Measurements from ENCODE around the gene NOS1.

NOS1 gene

GRCh38 chr12:117178745-117179144 is 182.7 kb downstream of the NOS1 start:
- H3K27ac ChIP-seq (ENCODE audit: low read length), result no peak overlapping the region
- no peaks in the 10 kb centered on the region for H3K4me1 ChIP-seq (ENCODE audit: control insufficient read depth, insufficient read depth, low read length)
- peaks cover 32 to 41% of the 10 kb centered on the region in 2 donors for H3K36me3 ChIP-seq (ENCODE audit: control insufficient read depth in 2 of 2, insufficient read depth in 2 of 2, low read length in 2 of 2)
- H3K4me3 ChIP-seq (ENCODE audit: low read length in 2 of 2), result no peak overlapping the region
- no peak overlapping the region for H3K9ac ChIP-seq (ENCODE audit: low read length in 2 of 2)
- H3K9me3 ChIP-seq (ENCODE audit: control insufficient read depth in 2 of 2, low read length in 2 of 2), result no peaks in the 10 kb centered on the region
- H3K27me3 ChIP-seq (ENCODE audit: control insufficient read depth in 1 of 2, insufficient read depth in 2 of 2, low read length in 2 of 2), result no peaks in the 10 kb centered on the region

GRCh38 chr12:117178301-117178700 is 183.1 kb downstream of the NOS1 start:
- H3K4me1 ChIP-seq (ENCODE audit: control insufficient read depth, insufficient read depth, low read length), result no peaks in the 10 kb centered on the region
- peaks cover 36 to 41% of the 10 kb centered on the region in 2 donors for H3K36me3 ChIP-seq (ENCODE audit: control insufficient read depth in 2 of 2, insufficient read depth in 2 of 2, low read length in 2 of 2)
- no peaks in the 10 kb centered on the region for H3K27me3 ChIP-seq (ENCODE audit: control insufficient read depth in 1 of 2, insufficient read depth in 2 of 2, low read length in 2 of 2)
- H3K9ac ChIP-seq (ENCODE audit: low read length in 2 of 2), result no peak overlapping the region
- no peak overlapping the region for H3K27ac ChIP-seq (ENCODE audit: low read length)
- no peaks in the 10 kb centered on the region for H3K9me3 ChIP-seq (ENCODE audit: control insufficient read depth in 2 of 2, low read length in 2 of 2)
- no peak overlapping the region for H3K4me3 ChIP-seq (ENCODE audit: low read length in 2 of 2)

- H3K4me1 ChIP-seq (ENCODE audit: control insufficient read depth, insufficient read depth, low read length), result no peaks in the 10 kb centered on the region
- H3K27ac ChIP-seq (ENCODE audit: low read length), result no peak overlapping the region
- H3K9me3 ChIP-seq (ENCODE audit: control insufficient read depth in 2 of 2, low read length in 2 of 2), result no peaks in the 10 kb centered on the region
- peaks cover 51 to 54% of the 10 kb centered on the region in 2 donors for H3K36me3 ChIP-seq (ENCODE audit: control insufficient read depth in 2 of 2, insufficient read depth in 2 of 2, low read length in 2 of 2)
- no peak overlapping the region for H3K4me3 ChIP-seq (ENCODE audit: low read length in 2 of 2)
- no peak overlapping the region for H3K9ac ChIP-seq (ENCODE audit: low read length in 2 of 2)
- no peaks in the 10 kb centered on the region for H3K27me3 ChIP-seq (ENCODE audit: control insufficient read depth in 1 of 2, insufficient read depth in 2 of 2, low read length in 2 of 2)
Observed at GRCh38 chr12:117172168-117172567, 189.3 kb downstream of the NOS1 start.

GRCh38 chr12:117171499-117172162 is 189.8 kb downstream of the NOS1 start:
- H3K27me3 ChIP-seq (ENCODE audit: control insufficient read depth in 1 of 2, insufficient read depth in 2 of 2, low read length in 2 of 2), result no peaks in the 10 kb centered on the region
- H3K27ac ChIP-seq (ENCODE audit: low read length), result no peak overlapping the region
- H3K9me3 ChIP-seq (ENCODE audit: control insufficient read depth in 2 of 2, low read length in 2 of 2), result no peaks in the 10 kb centered on the region
- H3K4me3 ChIP-seq (ENCODE audit: low read length in 2 of 2), result no peak overlapping the region
- H3K36me3 ChIP-seq (ENCODE audit: control insufficient read depth in 2 of 2, insufficient read depth in 2 of 2, low read length in 2 of 2), result peaks cover 55 to 56% of the 10 kb centered on the region in 2 donors
- no peak overlapping the region for H3K9ac ChIP-seq (ENCODE audit: low read length in 2 of 2)
- no peaks in the 10 kb centered on the region for H3K4me1 ChIP-seq (ENCODE audit: control insufficient read depth, insufficient read depth, low read length)

- no peak overlapping the region for H3K4me3 ChIP-seq (ENCODE audit: low read length in 2 of 2)
Observed at GRCh38 chr12:117169548-117169947, 191.9 kb downstream of the NOS1 start.

GRCh38 chr12:117168976-117169375 is 192.4 kb downstream of the NOS1 start:
- H3K9me3 ChIP-seq (ENCODE audit: control insufficient read depth in 2 of 2, low read length in 2 of 2), result no peaks in the 10 kb centered on the region
- no peak overlapping the region for H3K9ac ChIP-seq (ENCODE audit: low read length in 2 of 2)
- H3K27ac ChIP-seq (ENCODE audit: low read length), result no peak overlapping the region
- H3K36me3 ChIP-seq (ENCODE audit: control insufficient read depth in 2 of 2, insufficient read depth in 2 of 2, low read length in 2 of 2), result peaks cover 46 to 51% of the 10 kb centered on the region in 2 donors
- H3K4me1 ChIP-seq (ENCODE audit: control insufficient read depth, insufficient read depth, low read length), result no peaks in the 10 kb centered on the region
- no peaks in the 10 kb centered on the region for H3K27me3 ChIP-seq (ENCODE audit: control insufficient read depth in 1 of 2, insufficient read depth in 2 of 2, low read length in 2 of 2)
- no peak overlapping the region for H3K4me3 ChIP-seq (ENCODE audit: low read length in 2 of 2)

More at GRCh38 chr12:117169548-117169947, 191.9 kb downstream of the NOS1 start:
- Histone ChIP-seq H3K9me3 (ENCODE audit: control insufficient read depth in 2 of 2, low read length in 2 of 2) (no peaks in the 10 kb centered on the region), H3K4me1 (ENCODE audit: control insufficient read depth, insufficient read depth, low read length) (no peaks in the 10 kb centered on the region), H3K27me3 (ENCODE audit: control insufficient read depth in 1 of 2, insufficient read depth in 2 of 2, low read length in 2 of 2) (no peaks in the 10 kb centered on the region), H3K36me3 (ENCODE audit: control insufficient read depth in 2 of 2, insufficient read depth in 2 of 2, low read length in 2 of 2) (peaks cover 50 to 57% of the 10 kb centered on the region in 2 donors), H3K27ac (ENCODE audit: low read length) (no peak overlapping the region), H3K9ac (ENCODE audit: low read length in 2 of 2) (no peak overlapping the region)

GRCh38 chr12:117167769-117168168 is 193.7 kb downstream of the NOS1 start:
- Histone ChIP-seq H3K27ac (ENCODE audit: low read length) (no peak overlapping the region), H3K27me3 (ENCODE audit: control insufficient read depth in 1 of 2, insufficient read depth in 2 of 2, low read length in 2 of 2) (no peaks in the 10 kb centered on the region), H3K36me3 (ENCODE audit: control insufficient read depth in 2 of 2, insufficient read depth in 2 of 2, low read length in 2 of 2) (peaks cover 40 to 49% of the 10 kb centered on the region in 2 donors), H3K9ac (ENCODE audit: low read length in 2 of 2) (no peak overlapping the region), H3K4me1 (ENCODE audit: control insufficient read depth, insufficient read depth, low read length) (no peaks in the 10 kb centered on the region), H3K9me3 (ENCODE audit: control insufficient read depth in 2 of 2, low read length in 2 of 2) (no peaks in the 10 kb centered on the region), H3K4me3 (ENCODE audit: low read length in 2 of 2) (no peak overlapping the region)

- H3K9ac ChIP-seq (ENCODE audit: low read length in 2 of 2), result no peak overlapping the region
Observed at GRCh38 chr12:117166107-117166506, 195.3 kb downstream of the NOS1 start.

GRCh38 chr12:117165342-117165741 is 196.1 kb downstream of the NOS1 start:
- no peak overlapping the region for H3K27ac ChIP-seq (ENCODE audit: low read length)
- no peaks in the 10 kb centered on the region for H3K4me1 ChIP-seq (ENCODE audit: control insufficient read depth, insufficient read depth, low read length)
- H3K36me3 ChIP-seq (ENCODE audit: control insufficient read depth in 2 of 2, insufficient read depth in 2 of 2, low read length in 2 of 2), result peaks cover 42 to 55% of the 10 kb centered on the region in 2 donors
- no peak overlapping the region for H3K9ac ChIP-seq (ENCODE audit: low read length in 2 of 2)
- no peaks in the 10 kb centered on the region for H3K9me3 ChIP-seq (ENCODE audit: control insufficient read depth in 2 of 2, low read length in 2 of 2)
- no peaks in the 10 kb centered on the region for H3K27me3 ChIP-seq (ENCODE audit: control insufficient read depth in 1 of 2, insufficient read depth in 2 of 2, low read length in 2 of 2)
- no peak overlapping the region for H3K4me3 ChIP-seq (ENCODE audit: low read length in 2 of 2)

More at GRCh38 chr12:117166107-117166506, 195.3 kb downstream of the NOS1 start:
- Histone ChIP-seq H3K4me3 (ENCODE audit: low read length in 2 of 2) (no peak overlapping the region), H3K27ac (ENCODE audit: low read length) (no peak overlapping the region), H3K36me3 (ENCODE audit: control insufficient read depth in 2 of 2, insufficient read depth in 2 of 2, low read length in 2 of 2) (peaks cover 47 to 55% of the 10 kb centered on the region in 2 donors), H3K4me1 (ENCODE audit: control insufficient read depth, insufficient read depth, low read length) (no peaks in the 10 kb centered on the region), H3K27me3 (ENCODE audit: control insufficient read depth in 1 of 2, insufficient read depth in 2 of 2, low read length in 2 of 2) (no peaks in the 10 kb centered on the region), H3K9me3 (ENCODE audit: control insufficient read depth in 2 of 2, low read length in 2 of 2) (no peaks in the 10 kb centered on the region)

- Histone ChIP-seq H3K4me1 (ENCODE audit: control insufficient read depth, insufficient read depth, low read length) (no peaks in the 10 kb centered on the region), H3K36me3 (ENCODE audit: control insufficient read depth in 2 of 2, insufficient read depth in 2 of 2, low read length in 2 of 2) (peaks cover 58 to 73% of the 10 kb centered on the region in 2 donors), H3K9ac (ENCODE audit: low read length in 2 of 2) (no peak overlapping the region), H3K9me3 (ENCODE audit: control insufficient read depth in 2 of 2, low read length in 2 of 2) (no peaks in the 10 kb centered on the region), H3K27me3 (ENCODE audit: control insufficient read depth in 1 of 2, insufficient read depth in 2 of 2, low read length in 2 of 2) (no peaks in the 10 kb centered on the region), H3K27ac (ENCODE audit: low read length) (no peak overlapping the region), H3K4me3 (ENCODE audit: low read length in 2 of 2) (no peak overlapping the region)
Observed at GRCh38 chr12:117162633-117163032, 198.8 kb downstream of the NOS1 start.

- H3K9ac ChIP-seq (ENCODE audit: low read length in 2 of 2), result no peak overlapping the region
- H3K9me3 ChIP-seq (ENCODE audit: control insufficient read depth in 2 of 2, low read length in 2 of 2), result no peaks in the 10 kb centered on the region
- no peak overlapping the region for H3K4me3 ChIP-seq (ENCODE audit: low read length in 2 of 2)
- H3K4me1 ChIP-seq (ENCODE audit: control insufficient read depth, insufficient read depth, low read length), result no peaks in the 10 kb centered on the region
- H3K27ac ChIP-seq (ENCODE audit: low read length), result no peak overlapping the region
- H3K27me3 ChIP-seq (ENCODE audit: control insufficient read depth in 1 of 2, insufficient read depth in 2 of 2, low read length in 2 of 2), result no peaks in the 10 kb centered on the region
- peaks cover 57 to 73% of the 10 kb centered on the region in 2 donors for H3K36me3 ChIP-seq (ENCODE audit: control insufficient read depth in 2 of 2, insufficient read depth in 2 of 2, low read length in 2 of 2)
Observed at GRCh38 chr12:117162167-117162539, 199.3 kb downstream of the NOS1 start.
